ENCODE data around the gene TNFRSF19.

Gene TNFRSF19

GRCh38 chr13:23685416-23685815 is 115.2 kb downstream of the TNFRSF19 start:
- no peak for DNase-seq (ENCODE audit: extremely low read depth, low read depth)
- TF ChIP-seq CTCF (IDR thresholded peaks at IDR 0.05; ENCODE audit: low read depth, low read length, missing control alignments), result no peak
- no peak overlapping the region for H3K4me3 ChIP-seq (replicated peaks; ENCODE audit: low read depth, low read length)

- TF ChIP-seq CTCF (IDR thresholded peaks at IDR 0.05; ENCODE audit: low read depth, low read length, missing control alignments), result no peak
- H3K4me3 ChIP-seq (replicated peaks; ENCODE audit: low read depth, low read length), result no peak overlapping the region
- DNase-seq (ENCODE audit: extremely low read depth, low read depth), result no peak
Observed at GRCh38 chr13:23686948-23687347, 116.7 kb downstream of the TNFRSF19 start.

GRCh38 chr13:23687614-23688013 is 117.4 kb downstream of the TNFRSF19 start:
- no peak overlapping the region for H3K4me3 ChIP-seq (replicated peaks; ENCODE audit: low read depth, low read length)
- no peak for DNase-seq (ENCODE audit: extremely low read depth, low read depth)
- TF ChIP-seq CTCF (IDR thresholded peaks at IDR 0.05; ENCODE audit: low read depth, low read length, missing control alignments), result no peak

GRCh38 chr13:23688336-23688735 is 118.1 kb downstream of the TNFRSF19 start:
- no peak for TF ChIP-seq CTCF (IDR thresholded peaks at IDR 0.05; ENCODE audit: low read depth, low read length, missing control alignments)
- no peak for DNase-seq (ENCODE audit: extremely low read depth, low read depth)
- H3K4me3 ChIP-seq (replicated peaks; ENCODE audit: low read depth, low read length), result no peak overlapping the region

GRCh38 chr13:23690668-23691067 is 120.5 kb downstream of the TNFRSF19 start:
- no peak overlapping the region for H3K4me3 ChIP-seq (replicated peaks; ENCODE audit: low read depth, low read length)
- DNase-seq (ENCODE audit: extremely low read depth, low read depth), result no peak
- no peak for TF ChIP-seq CTCF (IDR thresholded peaks at IDR 0.05; ENCODE audit: low read depth, low read length, missing control alignments)

GRCh38 chr13:23692816-23693215 is 122.6 kb downstream of the TNFRSF19 start:
- no peak for TF ChIP-seq CTCF (IDR thresholded peaks at IDR 0.05; ENCODE audit: low read depth, low read length, missing control alignments)
- no peak for DNase-seq (ENCODE audit: extremely low read depth, low read depth)
- H3K4me3 ChIP-seq (replicated peaks; ENCODE audit: low read depth, low read length), result no peak overlapping the region

- H3K4me3 ChIP-seq (replicated peaks; ENCODE audit: low read depth, low read length), result no peak overlapping the region
- no peak for DNase-seq (ENCODE audit: extremely low read depth, low read depth)
- TF ChIP-seq CTCF (IDR thresholded peaks at IDR 0.05; ENCODE audit: low read depth, low read length, missing control alignments), result no peak
Observed at GRCh38 chr13:23695196-23695595, 125.0 kb downstream of the TNFRSF19 start.
